Measurements from ENCODE around the gene TP53RK. TPM values are rescaled to one million over a fixed set of nuclear protein-coding genes. Genes with fewer than 3 reads are reported as not detected.
A peak's percentile ranks its signal among the peaks of the same experiment; 100 is the strongest.

The TP53RK gene
- total and polyA plus RNA-seq, 4 donors = 4.7 to 12.8 (median 6.8) TPM

DNA sequence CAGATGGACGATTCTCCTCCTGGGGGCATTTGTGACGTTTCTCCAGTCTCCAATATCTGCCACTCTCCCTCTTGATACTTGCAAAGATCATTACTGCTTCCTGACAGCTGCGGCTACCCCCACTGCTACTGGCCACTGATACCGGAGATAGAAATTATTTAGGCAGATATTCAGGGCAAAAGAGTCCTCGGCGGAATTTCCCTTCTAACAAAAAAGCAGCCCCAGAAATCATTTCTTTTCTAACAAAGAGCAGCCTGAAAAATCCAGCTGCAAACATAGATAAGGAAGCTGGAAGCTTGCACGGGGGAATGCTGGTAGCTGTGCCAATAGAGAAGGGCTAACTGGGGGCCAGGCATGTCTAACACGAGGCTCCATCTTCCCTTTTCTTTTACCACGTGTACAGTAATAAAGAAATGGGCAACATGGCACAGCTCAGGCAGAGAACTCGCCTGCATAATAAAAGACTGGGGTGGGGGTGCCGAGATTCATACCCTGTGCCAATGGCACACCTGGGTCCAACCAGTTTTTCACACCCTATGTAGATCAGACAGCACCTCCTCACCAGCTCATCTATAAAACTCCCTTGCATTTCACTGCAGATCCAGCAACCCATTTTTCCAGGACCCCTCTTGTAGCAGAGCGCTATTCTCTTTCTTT is 6.1 kb downstream of the TP53RK start (continued):
- TF ChIP-seq, protein P1, sequence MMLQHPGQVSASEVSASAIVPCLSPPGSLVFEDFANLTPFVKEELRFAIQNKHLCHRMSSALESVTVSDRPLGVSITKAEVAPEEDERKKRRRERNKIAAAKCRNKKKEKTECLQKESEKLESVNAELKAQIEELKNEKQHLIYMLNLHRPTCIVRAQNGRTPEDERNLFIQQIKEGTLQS (IDR thresholded peaks at IDR 0.05) = no peak
- TF ChIP-seq RAD21 (IDR thresholded peaks at IDR 0.05) (no peak), SP1 (IDR thresholded peaks at IDR 0.05) (no peak)

- H3K4me1 ChIP-seq (ENCODE audit: control insufficient read depth in 4 of 4, insufficient read depth in 4 of 4, low read length in 3 of 4) = peaks cover 6 to 30% (median 17%) of the 10 kb centered on the region in 4 donors
- no peak for TF ChIP-seq JUND (IDR thresholded peaks at IDR 0.05)
- TF ChIP-seq HNF4A (conservative IDR thresholded peaks at IDR 0.05) = no peak
- TF ChIP-seq RXRA (IDR thresholded peaks at IDR 0.05) = no peak
- no peak for TF ChIP-seq FOXA2 (IDR thresholded peaks at IDR 0.05)
- TF ChIP-seq, protein P1 (IDR thresholded peaks at IDR 0.05) = no peak
- no peak for TF ChIP-seq NR2F2 (IDR thresholded peaks at IDR 0.05)
- no peak for TF ChIP-seq FOXA1 (IDR thresholded peaks at IDR 0.05)
- no peak overlapping the region for H3K9ac ChIP-seq (ENCODE audit: low read depth in 1 of 2, low read length in 2 of 2)
Observed at GRCh38 chr20:46682063-46682821, 7.0 kb downstream of the TP53RK start.

GRCh38 chr20:46681032-46681854 is 8.0 kb downstream of the TP53RK start:
- peak; percentile 77 for DNase-seq (ENCODE audit: low spot score)
- Histone ChIP-seq H3K27me3 (ENCODE audit: control insufficient read depth in 4 of 4, insufficient read depth in 4 of 4, low read length in 3 of 4) (no peaks in the 10 kb centered on the region), H3K9ac (ENCODE audit: low read depth in 1 of 2, low read length in 2 of 2) (no peak overlapping the region), H3K4me1 (ENCODE audit: control insufficient read depth in 4 of 4, insufficient read depth in 4 of 4, low read length in 3 of 4) (peaks cover 6 to 30% (median 18%) of the 10 kb centered on the region in 4 donors), H3K4me3 (ENCODE audit: low read depth in 1 of 3, low read length in 3 of 3) (no peak overlapping the region), H3K9me3 (ENCODE audit: control insufficient read depth in 4 of 4, low read length in 3 of 4) (no peaks in the 10 kb centered on the region), H3K36me3 (ENCODE audit: control insufficient read depth in 4 of 4, insufficient read depth in 3 of 4, low read depth in 1 of 4, low read length in 3 of 4) (peaks cover 0 to 4% (median 1%) of the 10 kb centered on the region in 4 donors), H3K27ac (ENCODE audit: low read depth in 1 of 2, low read length in 2 of 2) (no peak overlapping the region)
- TF ChIP-seq RXRA (IDR thresholded peaks at IDR 0.05) (no peak), CTCF (IDR thresholded peaks at IDR 0.05; ENCODE audit: low read depth, low read length, missing input control) (peak; percentile 90), RAD21 (IDR thresholded peaks at IDR 0.05) (peak; percentile 93 to 95)
- 51% methylated on average over 14 of the region's 14 CpGs for WGBS

More at GRCh38 chr20:46682063-46682821, 7.0 kb downstream of the TP53RK start:
- no peaks in the 10 kb centered on the region for H3K9me3 ChIP-seq (ENCODE audit: control insufficient read depth in 4 of 4, low read length in 3 of 4)
- H3K36me3 ChIP-seq (ENCODE audit: control insufficient read depth in 4 of 4, insufficient read depth in 3 of 4, low read depth in 1 of 4, low read length in 3 of 4) = peaks cover 0 to 7% (median 4%) of the 10 kb centered on the region in 4 donors
- H3K27ac ChIP-seq (ENCODE audit: low read depth in 1 of 2, low read length in 2 of 2) = no peak overlapping the region
- no peaks in the 10 kb centered on the region for H3K27me3 ChIP-seq (ENCODE audit: control insufficient read depth in 4 of 4, insufficient read depth in 4 of 4, low read length in 3 of 4)
- no peak overlapping the region for H3K4me3 ChIP-seq (ENCODE audit: low read depth in 1 of 3, low read length in 3 of 3)
- no peak for DNase-seq (ENCODE audit: low spot score)
- WGBS = 88% methylated on average over 9 of the region's 9 CpGs

DNA sequence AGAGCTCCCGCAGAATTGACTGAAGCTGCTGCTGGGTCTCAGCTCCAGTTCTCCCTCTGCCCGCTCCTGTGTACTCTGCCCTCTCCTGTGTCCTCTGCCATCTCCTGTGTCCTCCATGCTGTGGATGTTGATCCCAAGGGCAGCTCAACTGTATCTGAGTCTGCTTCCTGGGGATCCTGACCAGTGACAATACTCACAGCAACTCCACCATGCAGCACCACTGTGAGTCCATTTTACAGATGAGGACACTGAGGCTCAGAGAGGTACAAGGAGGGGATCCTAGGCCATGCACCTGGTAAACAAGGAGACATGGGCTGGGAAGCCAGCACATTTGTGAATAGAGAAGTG is 8.6 kb downstream of the TP53RK start:
- WGBS = 78% methylated on average over 2 of the region's 2 CpGs
- Histone ChIP-seq H3K9me3 (ENCODE audit: control insufficient read depth in 4 of 4, low read length in 3 of 4) (no peaks in the 10 kb centered on the region), H3K27me3 (ENCODE audit: control insufficient read depth in 4 of 4, insufficient read depth in 4 of 4, low read length in 3 of 4) (no peaks in the 10 kb centered on the region), H3K4me1 (ENCODE audit: control insufficient read depth in 4 of 4, insufficient read depth in 4 of 4, low read length in 3 of 4) (peaks cover 6 to 30% (median 18%) of the 10 kb centered on the region in 4 donors), H3K9ac (ENCODE audit: low read depth in 1 of 2, low read length in 2 of 2) (no peak overlapping the region), H3K4me3 (ENCODE audit: low read depth in 1 of 3, low read length in 3 of 3) (no peak overlapping the region), H3K36me3 (ENCODE audit: control insufficient read depth in 4 of 4, insufficient read depth in 3 of 4, low read depth in 1 of 4, low read length in 3 of 4) (peaks cover 0 to 2% (median under 1%) of the 10 kb centered on the region in 4 donors), H3K27ac (ENCODE audit: low read depth in 1 of 2, low read length in 2 of 2) (no peak overlapping the region)
- DNase-seq (ENCODE audit: low spot score) = no peak
- TF ChIP-seq HNF4A (conservative IDR thresholded peaks at IDR 0.05) (peak; percentile 57 to 69), SP1 (IDR thresholded peaks at IDR 0.05) (no peak)
